NCI-H526 (cell line): ENCODE measurements around the gene FAM83E.
"Not testable (repeated sequence)": the region's sequence is repeated elsewhere in the genome, so short reads cannot be mapped to it uniquely, and the experiment has no call there.

Source experiments
- DNase-seq, 2 experiments: peaks; one replicate each; lab custom pipeline; 2025; lab: John Stamatoyannopoulos, UW

Gene FAM83E

DNA sequence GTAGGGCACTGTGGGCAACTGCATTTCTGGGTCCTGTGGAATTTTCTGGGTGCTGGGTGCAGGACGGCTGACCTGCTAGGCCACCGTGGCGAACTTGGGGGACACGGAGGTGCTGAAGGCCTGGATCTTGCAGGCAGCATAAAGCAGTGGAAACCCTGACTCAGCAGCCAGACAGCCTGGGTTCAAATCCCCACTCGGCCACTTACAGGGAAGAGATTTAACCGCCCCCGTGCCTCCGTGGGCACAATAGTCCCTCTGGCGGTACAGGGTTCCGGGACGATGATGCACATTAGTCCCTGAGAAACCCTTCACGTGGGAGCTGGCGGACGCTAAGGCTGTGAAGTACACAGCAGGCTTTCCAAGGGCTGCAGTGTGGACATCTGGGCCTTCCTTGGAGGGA lies 3.0 kb downstream of the FAM83E start:
- DNase-seq = no peak

DNA sequence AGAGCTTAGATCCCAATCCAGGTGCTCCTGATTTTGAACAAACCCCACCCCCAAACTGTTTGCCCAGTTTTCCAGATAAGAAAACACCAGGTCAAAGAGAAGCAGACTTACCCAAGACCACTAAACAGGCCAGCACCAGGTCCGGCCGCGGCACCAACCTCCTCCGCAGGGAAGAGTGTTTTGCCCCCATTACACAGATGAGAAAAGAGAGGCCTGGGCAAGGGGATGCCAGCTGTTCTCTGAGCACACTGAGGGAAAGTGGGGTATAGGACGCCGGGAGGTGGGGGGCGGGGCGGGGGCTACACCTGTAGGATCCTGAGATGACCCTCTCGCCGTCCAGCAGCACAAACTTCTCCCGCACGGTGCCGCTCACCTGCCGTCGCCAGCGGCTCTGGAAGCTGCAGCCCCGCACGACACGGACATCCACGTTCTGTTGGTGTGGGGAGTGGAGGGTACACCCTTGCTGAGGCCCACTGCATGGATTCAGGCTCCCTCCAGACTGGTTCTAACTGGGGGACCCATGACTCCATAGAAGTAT lies 5.2 kb downstream of the FAM83E start:
- DNase-seq = no peak

DNA sequence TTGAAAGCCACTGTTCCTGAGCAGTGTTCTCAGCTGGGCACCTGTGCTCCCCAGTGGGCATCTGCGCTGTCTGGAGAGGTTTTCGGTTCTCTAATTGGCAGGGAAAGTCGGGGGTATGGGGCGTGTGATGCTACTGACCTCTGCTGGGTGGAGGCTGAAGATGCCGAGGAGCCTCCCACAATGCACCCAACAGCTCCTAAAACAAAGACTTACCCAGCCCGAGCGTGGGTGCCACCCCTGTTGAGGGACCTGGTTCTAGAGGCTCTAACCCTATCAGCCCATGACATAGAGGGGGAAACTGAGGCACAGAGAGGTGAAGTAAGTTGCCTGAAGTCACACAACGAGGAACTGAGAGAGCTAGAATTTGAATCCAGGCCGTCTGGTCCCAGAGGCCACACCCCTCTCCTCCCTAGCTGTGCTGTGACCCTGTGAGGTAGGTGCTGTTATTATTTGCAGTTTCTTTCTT lies 6.0 kb downstream of the FAM83E start:
- peak; percentile 71 to 80 for DNase-seq

DNA sequence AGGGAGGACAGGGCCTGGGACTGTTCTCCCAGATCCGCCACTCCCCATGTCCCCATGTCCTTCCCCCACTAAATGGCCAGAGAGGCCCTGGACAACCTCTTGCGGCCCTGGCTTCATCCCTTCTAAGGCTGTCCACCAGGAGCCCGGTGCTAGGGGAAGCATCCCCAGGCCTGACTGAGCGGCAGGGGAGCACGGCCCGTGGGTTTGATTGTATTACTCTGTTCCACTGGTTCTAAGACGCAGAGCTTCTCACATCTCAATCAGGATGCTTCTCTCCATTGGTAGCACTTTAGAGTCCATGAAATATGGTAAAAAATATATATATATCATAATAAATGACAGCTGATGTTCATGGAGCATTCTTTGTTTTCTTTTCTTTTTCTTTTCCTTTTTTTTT lies 7.5 kb downstream of the FAM83E start:
- DNase-seq = no peak

DNA sequence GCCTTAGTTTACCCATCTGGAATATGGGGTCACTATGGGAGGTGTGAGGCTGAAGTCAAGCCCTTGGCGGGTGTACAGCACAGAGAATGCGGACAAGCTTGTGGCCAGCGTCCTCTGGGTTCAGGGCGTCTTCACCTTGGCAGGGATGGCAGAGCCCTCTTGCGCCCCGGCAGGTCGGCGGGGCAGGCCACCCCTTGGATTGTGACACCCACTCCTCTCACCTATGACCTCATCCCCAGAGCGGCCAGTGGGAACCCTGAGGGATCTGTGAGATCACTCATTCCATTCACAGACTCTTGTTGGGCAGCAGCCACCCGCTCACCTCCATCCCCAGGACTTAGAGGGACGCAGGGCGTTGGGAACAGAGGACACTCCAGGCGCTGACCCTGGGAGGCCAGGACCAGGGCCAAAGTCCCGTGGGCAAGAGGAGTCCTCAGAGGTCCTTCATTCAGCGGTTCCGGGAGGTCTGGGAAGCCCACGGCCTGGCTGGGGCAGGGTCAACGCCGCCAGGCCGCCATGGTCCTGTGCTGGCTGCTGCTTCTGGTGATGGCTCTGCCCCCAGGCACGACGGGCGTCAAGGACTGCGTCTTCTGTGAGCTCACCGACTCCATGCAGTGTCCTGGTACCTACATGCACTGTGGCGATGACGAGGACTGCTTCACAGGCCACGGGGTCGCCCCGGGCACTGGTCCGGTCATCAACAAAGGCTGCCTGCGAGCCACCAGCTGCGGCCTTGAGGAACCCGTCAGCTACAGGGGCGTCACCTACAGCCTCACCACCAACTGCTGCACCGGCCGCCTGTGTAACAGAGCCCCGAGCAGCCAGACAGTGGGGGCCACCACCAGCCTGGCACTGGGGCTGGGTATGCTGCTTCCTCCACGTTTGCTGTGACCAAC lies 8.2 kb downstream of the FAM83E start, which contains the start of gene SPACA4:
TSS of gene SPACA4 (plus strand) at position 280 of the 896 bp plus-strand sequence. CDS start at position 517, 237 bp downstream.
- no peak for DNase-seq

DNA sequence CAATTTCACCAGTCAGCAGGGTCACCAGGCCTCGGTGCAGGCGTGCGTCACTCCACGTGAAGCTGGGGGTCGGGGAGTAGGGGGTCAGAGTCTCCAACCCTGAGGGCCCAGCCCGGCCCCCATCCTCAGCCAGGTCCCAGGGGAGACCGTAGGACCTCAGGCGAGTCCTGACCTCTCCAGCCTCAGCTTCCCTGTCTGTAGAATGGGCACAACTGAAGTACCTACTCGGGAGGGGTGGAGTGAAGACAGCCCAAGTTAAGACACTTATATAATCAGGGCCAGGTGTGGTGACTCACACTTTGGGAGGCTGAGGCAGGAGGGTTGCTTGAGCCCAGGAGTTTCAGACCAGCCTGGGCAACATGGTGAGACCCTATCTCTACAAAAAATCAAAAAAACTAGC lies 11.0 kb downstream of the FAM83E start:
- DNase-seq = no peak

DNA sequence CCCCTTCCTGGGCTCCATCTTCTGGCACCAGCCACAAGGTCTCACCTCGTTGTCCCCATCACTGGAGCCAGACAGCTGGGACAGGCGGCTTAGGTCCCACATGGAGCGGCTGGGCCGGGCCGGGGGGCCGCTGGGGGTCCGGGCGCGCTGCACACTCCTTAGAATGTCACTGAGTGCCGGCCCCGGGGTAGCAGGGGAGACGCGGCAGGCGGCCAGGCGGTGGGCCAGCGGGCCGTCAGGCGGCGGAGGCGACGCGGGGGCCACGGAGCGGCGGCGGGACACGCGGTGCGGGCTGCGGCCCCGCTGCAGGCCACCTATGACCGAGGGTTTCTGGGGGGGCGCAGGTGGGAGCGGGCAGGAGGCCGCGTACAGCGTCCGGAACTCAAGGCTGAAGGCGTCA lies 11.4 kb downstream of the FAM83E start:
- no peak for DNase-seq

DNA sequence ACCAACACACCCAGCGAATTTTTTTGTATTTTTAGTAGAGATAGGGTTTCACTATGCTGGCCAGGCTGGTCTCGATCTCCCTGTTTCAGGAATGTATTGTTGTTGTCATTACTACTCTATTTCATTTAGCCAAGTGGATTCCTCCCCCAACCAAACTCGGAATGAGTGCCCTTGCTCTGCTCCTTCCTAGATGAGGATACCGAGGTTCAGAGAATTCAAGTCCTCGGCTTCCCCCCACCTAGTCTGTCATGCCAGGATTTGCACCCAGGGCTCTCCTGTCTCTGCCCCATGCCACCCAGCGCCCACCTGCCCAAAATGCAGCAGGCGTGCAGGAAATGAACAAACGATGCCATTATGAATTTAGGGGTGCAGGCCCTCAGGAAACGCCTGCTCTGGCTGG lies 11.9 kb downstream of the FAM83E start:
- no peak for DNase-seq

DNA sequence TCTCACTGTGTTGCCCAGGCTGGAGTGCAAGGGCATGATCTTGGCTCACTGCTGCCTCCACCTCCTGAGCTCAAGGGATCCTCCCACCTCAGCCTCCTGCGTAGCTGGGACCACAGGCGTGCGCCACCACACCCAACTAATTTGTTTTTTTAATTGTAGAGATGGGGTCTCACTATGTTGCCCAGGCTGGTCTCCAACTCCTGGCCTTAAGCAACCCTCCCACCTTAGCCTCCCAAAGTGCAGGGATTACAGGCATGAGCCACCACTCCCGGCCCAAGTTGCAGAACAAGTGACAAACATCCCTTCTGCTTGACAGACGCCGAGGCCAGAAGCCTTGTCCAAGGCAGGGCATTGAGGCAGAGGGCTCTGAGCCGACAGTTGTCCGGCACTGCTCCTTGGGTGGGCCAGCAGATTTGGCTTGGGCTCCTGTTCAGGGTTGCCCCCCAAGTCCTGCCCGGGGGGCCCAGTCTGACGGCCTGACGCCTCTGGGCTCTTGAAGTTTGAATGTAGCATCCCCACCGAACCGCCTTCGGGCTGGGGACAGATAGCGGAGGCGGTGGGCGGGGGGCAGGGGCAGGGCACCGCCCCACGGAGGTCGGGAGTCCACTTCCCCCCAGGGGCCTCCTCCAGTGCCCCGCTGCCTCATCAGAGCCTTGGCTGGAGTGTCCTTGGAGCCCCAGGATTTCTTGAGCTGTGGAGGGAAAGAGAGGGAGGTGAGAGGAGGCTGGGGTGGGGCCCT lies 14.0 kb downstream of the FAM83E start:
- DNase-seq = no peak

DNA sequence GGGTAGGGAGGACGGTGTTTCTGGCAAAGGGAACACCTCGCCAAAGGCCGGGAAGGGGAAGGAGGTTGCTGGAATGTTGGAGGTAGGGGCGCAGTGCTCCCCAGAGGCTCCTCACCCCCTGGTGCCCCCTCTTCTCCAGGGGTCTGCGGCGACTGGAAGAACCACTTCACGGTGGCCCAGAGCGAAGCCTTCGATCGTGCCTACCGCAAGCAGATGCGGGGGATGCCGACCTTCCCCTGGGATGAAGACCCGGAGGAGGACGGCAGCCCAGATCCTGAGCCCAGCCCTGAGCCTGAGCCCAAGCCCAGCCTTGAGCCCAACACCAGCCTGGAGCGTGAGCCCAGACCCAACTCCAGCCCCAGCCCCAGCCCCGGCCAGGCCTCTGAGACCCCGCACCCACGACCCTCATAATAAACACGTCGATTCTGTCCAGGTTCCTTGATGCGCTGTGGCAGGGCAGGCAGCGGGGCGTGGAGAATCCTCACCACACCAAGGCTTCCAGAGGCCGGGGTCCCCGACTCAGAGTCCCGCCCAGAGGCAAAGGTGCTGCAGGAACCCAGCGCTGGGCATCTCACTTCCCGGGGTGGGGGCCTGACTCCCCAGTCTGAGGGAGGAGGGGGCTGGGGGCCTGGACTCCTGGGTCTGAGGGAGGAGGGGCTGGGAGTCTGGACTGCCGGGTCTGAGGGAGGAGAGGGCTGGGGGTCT lies 15.7 kb downstream of the FAM83E start:
- DNase-seq = no peak

DNA sequence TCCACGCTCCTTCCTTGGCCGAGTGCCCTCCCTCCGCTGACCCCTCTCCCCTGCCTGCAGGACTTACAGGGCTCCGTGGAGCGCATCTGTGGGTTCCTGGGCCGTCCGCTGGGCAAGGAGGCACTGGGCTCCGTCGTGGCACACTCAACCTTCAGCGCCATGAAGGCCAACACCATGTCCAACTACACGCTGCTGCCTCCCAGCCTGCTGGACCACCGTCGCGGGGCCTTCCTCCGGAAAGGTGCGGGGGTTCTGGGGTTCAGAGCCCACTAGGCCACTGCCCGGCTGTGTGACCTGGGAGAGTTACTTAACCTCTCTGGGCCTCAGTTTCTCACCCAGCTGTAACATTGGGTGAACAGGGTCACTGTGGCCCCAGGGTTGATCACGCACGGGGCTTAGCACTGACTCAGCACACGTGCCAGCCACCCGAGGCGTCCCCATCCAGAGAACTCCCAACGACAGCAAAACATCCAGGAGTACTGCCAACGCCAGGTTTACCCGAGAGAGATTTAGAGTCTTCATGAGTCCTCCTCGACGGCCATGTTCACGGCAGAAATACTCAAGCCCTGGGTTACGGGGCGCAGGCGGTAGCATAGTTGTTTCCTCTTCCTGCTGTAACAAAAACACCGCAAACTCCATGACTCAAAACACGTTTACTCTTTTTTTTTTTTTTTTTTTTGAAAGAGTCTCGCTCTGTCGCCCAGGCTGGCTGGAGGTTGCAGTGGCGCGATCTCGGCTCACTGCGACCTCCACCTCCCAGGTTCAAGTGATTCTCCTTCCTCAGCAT lies 18.0 kb downstream of the FAM83E start:
- no peak for DNase-seq

DNA sequence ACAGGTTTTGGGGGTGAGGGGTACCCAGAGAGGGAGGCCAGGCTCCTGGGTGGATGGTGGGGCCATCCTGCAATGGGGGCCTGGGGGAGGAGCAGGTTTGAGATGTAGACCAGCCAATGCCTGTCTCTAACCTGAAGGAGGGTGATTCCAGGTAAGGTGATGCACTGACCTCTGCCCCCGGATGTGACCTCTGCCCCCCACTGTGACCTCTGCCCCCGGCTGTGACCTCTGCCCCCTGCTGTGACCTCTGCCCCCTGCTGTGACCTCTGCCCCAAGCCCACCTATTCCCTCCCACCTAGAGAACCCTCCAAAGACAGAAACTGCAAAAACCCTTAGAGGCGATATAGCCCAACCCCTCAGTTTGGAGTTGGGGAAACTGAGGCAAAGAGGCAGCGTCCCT lies 18.6 kb downstream of the FAM83E start:
- no peak for DNase-seq

DNA sequence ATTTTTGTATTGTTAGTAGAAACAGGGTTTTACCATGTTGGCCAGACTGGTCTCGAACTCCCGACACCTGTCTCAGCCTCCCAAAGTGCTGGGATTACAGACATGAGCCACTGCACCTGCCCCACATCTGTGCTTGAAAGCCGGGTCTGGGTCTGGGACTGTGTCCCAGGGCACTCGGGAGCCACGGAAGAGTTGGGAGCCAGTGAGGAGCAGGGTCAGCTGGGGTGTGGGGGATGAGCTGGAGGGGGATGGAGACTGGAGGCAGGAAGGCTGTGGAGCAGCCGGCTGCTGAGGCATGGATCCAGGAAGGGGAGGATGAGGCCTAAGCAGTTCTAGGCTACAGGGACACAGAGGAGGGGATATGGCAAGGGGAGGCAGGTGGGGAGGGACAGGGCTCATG lies 19.0 kb downstream of the FAM83E start:
- no peak for DNase-seq

DNA sequence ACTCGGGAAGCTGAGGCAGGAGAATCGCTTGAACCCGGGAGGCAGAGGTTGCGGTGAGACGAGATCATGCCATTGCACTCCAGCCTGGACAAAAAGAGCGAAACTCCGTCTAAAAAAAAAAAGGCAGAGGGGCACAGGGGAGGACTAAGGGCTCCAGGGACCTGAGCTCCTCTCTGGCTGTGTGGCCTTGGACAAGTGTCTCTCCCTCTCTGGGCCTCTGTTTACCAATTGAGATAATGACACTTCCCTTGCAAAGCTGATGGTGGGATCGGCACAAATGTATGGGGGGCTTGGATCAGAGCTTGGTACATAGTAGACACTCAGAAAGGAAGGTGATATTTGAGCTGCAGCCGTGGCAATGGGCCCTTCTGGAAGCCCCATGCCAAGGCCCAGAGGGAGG lies 19.7 kb downstream of the FAM83E start:
- no peak for DNase-seq

DNA sequence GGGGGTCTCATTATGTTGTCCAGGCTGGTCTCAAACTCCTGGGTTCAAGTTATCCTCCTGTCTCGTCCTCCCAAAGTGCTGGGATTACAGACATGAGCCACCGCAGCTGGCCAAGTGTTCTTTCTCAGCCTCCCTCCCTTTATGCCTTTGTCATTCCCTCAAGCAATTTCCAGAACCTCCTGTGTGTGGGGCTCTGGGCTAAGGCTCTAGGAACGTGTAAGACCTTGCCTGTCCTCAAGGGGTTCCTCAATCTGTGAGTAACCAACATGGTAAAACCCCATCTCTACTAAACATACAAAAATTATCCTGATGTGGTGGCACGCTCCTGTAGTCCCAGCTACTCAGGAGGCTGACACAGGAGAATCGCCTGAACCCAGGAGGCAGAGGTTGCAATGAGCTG lies 23.9 kb downstream of the FAM83E start:
- no peak for DNase-seq

DNA sequence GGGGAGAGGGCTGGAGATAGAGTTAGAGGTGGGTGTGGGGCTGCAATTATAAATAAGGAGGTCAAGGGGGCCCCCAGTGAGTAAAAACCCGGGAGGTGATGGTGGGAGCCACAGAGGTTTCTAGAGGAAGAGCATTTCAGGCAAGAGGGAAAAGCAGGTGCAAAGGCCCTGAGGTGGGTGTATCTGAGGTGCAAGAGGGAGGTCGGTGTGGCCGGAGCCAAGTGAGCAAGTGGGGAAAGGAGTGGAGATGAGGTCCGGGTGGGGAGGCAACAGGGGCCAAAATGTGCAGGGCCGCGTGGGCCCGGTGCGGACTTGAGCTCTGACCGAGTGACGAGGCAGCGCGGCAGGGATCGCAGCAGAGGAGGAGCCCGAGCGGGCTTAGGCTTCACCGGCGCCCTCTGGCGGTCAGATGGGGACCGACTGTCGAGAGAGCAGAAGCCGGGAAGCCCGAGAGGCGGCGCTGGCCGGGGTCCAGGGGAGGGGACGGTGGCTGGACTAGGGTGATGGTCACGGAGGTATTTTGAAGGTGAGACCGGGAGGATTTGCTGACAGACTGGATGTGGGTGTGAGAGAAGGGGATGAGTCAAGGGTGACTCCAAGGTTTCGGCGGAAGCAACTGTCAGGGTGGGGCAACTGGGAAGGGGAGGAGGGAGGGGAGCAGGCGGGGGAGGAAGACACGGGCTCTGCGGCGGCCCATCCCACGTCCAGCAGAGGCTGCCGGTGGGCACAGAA lies 26.0 kb downstream of the FAM83E start:
- peak; percentile 56 to 91 for DNase-seq

DNA sequence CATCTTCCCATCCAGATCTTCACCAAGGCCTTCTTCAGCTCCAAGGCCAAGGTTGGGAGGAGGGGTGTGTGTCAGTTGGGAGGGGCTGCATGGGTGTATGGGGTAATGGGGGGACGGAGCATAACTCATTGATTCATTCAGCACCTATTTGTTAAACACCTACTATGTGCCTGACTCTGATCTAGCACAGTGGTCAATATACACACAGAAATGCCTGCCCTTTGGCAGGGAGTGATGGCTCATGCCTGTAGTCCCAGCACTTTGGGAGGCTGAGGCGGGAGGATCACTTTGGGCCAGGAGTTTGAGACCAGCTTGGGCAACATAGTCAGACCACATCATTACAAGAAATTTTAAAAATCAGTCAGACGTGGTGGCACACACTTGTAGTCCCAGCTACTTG lies 27.5 kb downstream of the FAM83E start:
- no peak for DNase-seq

DNA sequence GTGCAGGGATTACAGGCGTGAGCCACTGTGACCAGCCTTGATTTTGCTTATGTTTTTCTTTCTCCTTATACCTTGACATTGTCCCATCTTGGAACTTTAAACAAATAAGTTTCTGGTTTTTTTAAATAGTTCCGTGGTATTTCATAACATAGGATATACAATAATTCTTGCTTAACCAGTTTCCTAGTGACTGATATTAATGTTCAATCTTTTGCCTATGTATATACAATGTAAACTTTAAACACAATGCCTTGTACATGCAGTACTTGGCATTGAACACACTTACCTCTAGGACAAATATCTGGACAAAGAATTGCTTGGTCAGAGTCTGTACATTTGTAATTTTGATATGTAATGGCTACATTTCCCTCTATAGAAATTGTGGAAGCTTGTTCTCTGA lies 32.7 kb downstream of the FAM83E start:
- DNase-seq = no peak

DNA sequence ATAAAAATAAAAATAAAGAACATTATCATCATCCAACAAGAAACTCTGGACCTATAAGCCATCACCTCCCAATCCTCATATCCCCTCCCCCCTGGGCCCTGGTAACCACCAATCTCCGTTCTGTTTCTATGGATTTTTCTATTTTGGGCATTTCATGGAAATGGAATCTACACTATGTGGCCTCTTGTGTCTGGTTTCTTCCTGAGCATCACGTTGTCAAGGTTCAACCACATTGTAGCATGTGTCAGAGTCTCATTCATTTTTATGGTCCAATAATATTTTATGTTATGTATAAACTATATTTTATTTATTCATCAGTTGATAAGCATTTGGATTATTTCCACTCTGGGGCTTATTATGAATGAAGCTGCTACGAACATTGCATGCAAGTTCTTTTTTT lies 36.0 kb downstream of the FAM83E start:
- DNase-seq = no peak

DNA sequence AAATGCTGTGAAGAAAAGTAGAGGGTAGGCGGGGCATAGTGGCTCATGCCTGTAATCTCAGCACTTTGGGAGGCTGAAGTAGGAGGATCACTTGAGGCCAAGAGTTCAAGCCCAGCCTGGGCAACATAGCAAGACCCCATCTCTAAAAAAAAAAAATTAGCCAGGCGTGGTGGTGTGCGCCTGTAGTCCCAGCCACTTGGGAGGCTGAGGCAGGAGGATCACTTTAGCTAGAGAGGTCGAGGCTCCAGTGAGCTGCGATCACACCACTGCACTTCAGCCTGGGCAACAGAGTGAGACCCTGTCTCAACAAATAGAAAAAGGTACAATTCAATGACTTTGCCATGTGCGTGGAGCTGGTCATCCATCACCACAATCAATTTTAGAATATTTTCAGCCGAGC lies 37.0 kb downstream of the FAM83E start:
- not testable (repeated sequence) for DNase-seq
